ENCODE measurements around the gene ZFR2. TPM values are rescaled to one million over a fixed set of nuclear protein-coding genes. Genes with fewer than 3 reads are reported as not detected.
A peak's percentile ranks its signal among the peaks of the same experiment; 100 is the strongest.

ZFR2 gene
- total RNA-seq, 1 donor from 2014 or later = not detected

DNA sequence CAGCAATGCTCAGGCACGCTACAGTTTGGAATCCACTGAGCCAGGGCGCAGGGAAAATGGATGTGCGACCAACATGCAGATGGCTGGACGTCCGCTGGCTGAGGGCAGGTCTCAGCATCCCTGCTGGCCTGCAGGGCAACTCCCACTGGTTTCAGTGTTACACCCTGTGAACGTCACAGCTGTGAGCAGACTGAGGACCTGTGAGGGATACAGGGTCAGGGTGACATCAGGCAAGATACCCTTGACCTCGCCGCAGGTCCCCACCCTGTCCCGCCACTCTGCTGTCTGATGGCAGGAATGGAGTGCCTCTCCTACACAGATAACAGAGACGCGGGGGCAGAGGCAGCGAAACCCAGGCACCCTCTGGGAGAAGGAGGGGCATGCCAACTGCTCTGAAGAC lies 19.1 kb downstream of the ZFR2 start:
- no peak for DNase-seq (ENCODE audit: low read depth)
- no peak overlapping the region for H3K4me3 ChIP-seq (ENCODE audit: low read depth, low read length)
- TF ChIP-seq, protein P1, sequence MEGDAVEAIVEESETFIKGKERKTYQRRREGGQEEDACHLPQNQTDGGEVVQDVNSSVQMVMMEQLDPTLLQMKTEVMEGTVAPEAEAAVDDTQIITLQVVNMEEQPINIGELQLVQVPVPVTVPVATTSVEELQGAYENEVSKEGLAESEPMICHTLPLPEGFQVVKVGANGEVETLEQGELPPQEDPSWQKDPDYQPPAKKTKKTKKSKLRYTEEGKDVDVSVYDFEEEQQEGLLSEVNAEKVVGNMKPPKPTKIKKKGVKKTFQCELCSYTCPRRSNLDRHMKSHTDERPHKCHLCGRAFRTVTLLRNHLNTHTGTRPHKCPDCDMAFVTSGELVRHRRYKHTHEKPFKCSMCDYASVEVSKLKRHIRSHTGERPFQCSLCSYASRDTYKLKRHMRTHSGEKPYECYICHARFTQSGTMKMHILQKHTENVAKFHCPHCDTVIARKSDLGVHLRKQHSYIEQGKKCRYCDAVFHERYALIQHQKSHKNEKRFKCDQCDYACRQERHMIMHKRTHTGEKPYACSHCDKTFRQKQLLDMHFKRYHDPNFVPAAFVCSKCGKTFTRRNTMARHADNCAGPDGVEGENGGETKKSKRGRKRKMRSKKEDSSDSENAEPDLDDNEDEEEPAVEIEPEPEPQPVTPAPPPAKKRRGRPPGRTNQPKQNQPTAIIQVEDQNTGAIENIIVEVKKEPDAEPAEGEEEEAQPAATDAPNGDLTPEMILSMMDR (conservative IDR thresholded peaks at IDR 0.05; ENCODE audit: low read depth, low read length) = no peak

DNA sequence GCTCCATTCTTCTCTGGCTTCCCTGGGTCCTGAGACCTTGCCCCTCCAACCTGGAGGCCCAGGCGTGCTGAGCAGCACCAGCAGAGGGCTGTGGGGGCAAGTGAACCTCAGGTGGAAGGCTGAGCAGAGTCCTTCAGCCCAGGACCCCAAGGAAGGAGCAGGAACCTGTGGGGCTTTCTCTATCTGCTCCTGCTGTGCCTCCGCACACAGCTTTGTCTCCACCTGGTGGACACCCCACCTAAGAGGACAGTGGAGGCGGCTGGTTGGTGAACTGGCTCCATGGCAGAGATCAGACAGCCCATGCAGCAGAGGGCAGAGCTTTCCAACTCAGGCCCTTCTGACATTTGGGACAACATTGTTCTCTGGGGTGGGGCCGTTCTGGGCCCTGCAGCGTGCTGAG lies 19.7 kb downstream of the ZFR2 start:
- TF ChIP-seq, protein P1 (conservative IDR thresholded peaks at IDR 0.05; ENCODE audit: low read depth, low read length) = peak; percentile 45
- H3K4me3 ChIP-seq (ENCODE audit: low read depth, low read length) = no peak overlapping the region
- DNase-seq (ENCODE audit: low read depth) = no peak

DNA sequence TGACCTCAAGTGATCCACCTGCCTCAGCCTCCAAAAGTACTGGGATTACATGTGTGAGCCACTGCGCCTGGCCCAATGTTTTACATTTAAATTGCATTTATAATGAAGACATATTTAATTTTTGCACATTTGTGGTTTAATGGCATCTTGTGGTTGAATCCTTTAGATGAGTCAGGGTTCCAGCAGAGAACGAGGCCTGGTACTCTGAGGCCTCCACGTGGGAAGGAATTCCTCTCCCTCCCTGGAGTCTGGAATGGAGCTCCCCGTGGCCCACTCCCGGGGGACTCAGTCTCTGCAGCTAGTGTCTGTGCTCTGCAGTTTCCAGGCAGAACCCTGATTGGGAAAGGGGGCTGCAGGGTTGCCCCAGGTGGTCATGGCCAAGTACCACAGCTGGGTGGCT lies 24.2 kb downstream of the ZFR2 start:
- DNase-seq (ENCODE audit: low read depth) = no peak
- TF ChIP-seq, protein P1 (conservative IDR thresholded peaks at IDR 0.05; ENCODE audit: low read depth, low read length) = no peak
- no peak overlapping the region for H3K4me3 ChIP-seq (ENCODE audit: low read depth, low read length)

DNA sequence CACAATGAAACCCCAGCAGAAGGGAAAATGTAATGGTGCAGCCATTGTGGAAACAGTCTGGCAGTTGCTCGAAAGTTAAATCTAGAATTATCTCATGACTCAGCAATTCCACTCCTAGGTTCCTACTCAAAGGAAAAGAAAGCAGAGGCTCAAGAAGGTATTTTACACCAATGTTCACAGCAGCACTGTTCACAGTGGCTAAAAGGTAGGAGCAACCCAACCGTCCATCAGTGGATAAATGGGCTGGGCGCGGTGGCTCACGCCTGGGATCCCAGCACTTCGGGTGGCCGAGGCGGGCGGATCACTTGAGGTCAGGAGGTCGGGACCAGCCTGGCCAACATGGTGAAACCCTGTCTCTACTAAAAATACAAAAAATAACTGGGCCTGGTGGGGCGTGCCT lies 25.9 kb downstream of the ZFR2 start:
- DNase-seq (ENCODE audit: low read depth) = no peak
- TF ChIP-seq, protein P1 (conservative IDR thresholded peaks at IDR 0.05; ENCODE audit: low read depth, low read length) = no peak
- no peak overlapping the region for H3K4me3 ChIP-seq (ENCODE audit: low read depth, low read length)

DNA sequence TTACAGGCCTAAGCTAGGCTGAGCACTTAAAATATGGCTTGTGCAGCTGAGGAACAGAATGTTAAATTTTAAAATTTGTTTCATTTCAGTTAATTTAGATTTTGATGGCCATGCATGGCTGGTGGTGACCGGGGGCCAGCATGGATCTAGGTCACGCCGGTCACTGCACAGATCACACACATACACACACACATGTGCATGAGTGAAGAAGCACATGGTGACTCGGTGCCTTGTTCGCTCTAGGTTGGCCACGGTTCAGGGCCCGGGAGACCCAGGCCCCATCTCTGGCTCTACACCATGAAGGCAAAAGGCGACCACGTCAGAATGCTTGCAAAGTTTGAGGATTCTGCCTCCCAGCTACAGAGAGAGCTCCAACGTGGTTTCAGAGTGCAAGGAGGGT lies 28.0 kb downstream of the ZFR2 start:
- TF ChIP-seq, protein P1 (conservative IDR thresholded peaks at IDR 0.05; ENCODE audit: low read depth, low read length) = no peak
- H3K4me3 ChIP-seq (ENCODE audit: low read depth, low read length) = no peak overlapping the region
- no peak for DNase-seq (ENCODE audit: low read depth)

DNA sequence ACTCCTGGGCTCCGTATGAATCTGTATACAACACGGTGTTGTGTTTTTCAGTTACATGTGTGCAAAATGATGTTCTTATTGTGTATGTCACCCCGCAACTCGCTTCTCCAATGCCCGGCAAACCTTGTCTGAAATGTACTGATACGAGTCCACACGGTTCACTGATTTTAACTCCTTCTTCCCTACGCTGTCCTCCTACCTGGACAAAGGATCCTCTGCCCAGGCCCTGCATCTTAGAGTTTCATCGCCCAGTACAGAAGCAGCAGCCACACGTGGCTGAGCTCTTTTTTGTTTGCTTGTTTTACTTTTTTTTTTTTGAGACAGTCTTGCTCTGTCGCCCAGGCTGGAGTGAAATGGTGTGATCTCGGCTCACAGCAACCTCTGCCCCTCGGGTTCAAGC lies 28.9 kb downstream of the ZFR2 start:
- no peak overlapping the region for H3K4me3 ChIP-seq (ENCODE audit: low read depth, low read length)
- TF ChIP-seq, protein P1 (conservative IDR thresholded peaks at IDR 0.05; ENCODE audit: low read depth, low read length) = no peak
- DNase-seq (ENCODE audit: low read depth) = no peak

DNA sequence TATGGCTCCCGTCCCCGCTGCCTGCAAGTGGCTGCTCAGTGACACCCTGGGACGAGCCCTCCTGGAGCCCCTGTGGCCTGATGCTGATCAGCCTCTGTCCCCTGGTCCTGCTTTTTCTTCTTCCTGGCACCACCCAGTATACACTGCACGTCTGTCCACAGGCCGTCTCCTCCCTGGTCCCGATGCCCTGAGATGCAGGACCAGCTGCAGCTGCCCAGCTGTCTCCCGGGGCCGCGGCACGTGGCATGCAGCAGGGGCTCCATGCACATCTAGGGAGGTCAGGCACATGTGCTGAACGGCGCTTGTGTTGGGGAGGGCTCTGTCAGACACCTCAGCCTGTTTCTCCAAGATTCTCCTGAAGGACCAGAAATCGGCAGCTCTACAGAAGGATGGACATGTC lies 30.2 kb downstream of the ZFR2 start:
- no peak for DNase-seq (ENCODE audit: low read depth)
- H3K4me3 ChIP-seq (ENCODE audit: low read depth, low read length) = no peak overlapping the region
- TF ChIP-seq, protein P1 (conservative IDR thresholded peaks at IDR 0.05; ENCODE audit: low read depth, low read length) = no peak
